Endothelial cell of umbilical vein (primary cell): Measurements from ENCODE around the gene TTC21B.

ENCODE experiments used
- CTCF ChIP-seq, 2 donors: IDR thresholded peaks; 1 replicate in 1 of 2; 2 replicates in 1 of 2; pipeline ENCODE4 v1.5.1; 2011; ENCODE audit warnings: low read length in 2 of 2, mild to moderate bottlenecking in 2 of 2, moderate library complexity in 2 of 2, control low read depth in 1 of 2, inconsistent platforms in 1 of 2, low read depth in 1 of 2; ENCODE audit not compliant: insufficient read depth in 1 of 2; ENCODE audit errors: extremely low read depth in 1 of 2
- EZH2 ChIP-seq: IDR thresholded peaks from 2 replicates; pipeline ENCODE4 v1.6.1; 2012; ENCODE audit warnings: borderline replicate concordance, low read depth, mild to moderate bottlenecking, moderate library complexity, low read length, inconsistent platforms; ENCODE audit not compliant: severe bottlenecking
- FOS ChIP-seq: IDR thresholded peaks from 2 replicates; pipeline ENCODE4 v1.6.1; 2011; ENCODE audit warnings: mild to moderate bottlenecking, low read length, moderate library complexity, borderline replicate concordance; ENCODE audit not compliant: insufficient read depth
- GATA2 ChIP-seq: IDR thresholded peaks from 2 replicates; pipeline ENCODE4 v1.7.0; 2011; ENCODE audit warnings: low read depth, mild to moderate bottlenecking, moderate library complexity, mixed read lengths, low read length; ENCODE audit not compliant: insufficient read length, insufficient read depth
- JUN ChIP-seq: IDR thresholded peaks from 2 replicates; pipeline ENCODE4 v1.6.1; 2011; ENCODE audit warnings: borderline replicate concordance, low read depth; ENCODE audit not compliant: insufficient read length, insufficient read depth
- MAX ChIP-seq: IDR thresholded peaks from 2 replicates; pipeline ENCODE4 v1.6.1; 2011; ENCODE audit not compliant: insufficient read depth, insufficient read length
- MYC ChIP-seq: IDR thresholded peaks from one replicate; pipeline ENCODE4 v1.6.1; 2011; ENCODE audit warnings: mild to moderate bottlenecking, low read depth, low read length
- POLR2A ChIP-seq: IDR thresholded peaks from 2 replicates; pipeline ENCODE4 v1.6.1; 2012; ENCODE audit warnings: low read depth, mild to moderate bottlenecking, control low read depth, low read length
- POLR2AphosphoS5 ChIP-seq: IDR thresholded peaks from 2 replicates; pipeline ENCODE4 v1.6.1; 2012; ENCODE audit warnings: low read depth, mild to moderate bottlenecking, control low read depth, low read length, moderate library complexity; ENCODE audit not compliant: insufficient read depth

- TF ChIP-seq CTCF (IDR thresholded peaks at IDR 0.05; ENCODE audit: extremely low read depth in 1 of 2, insufficient read depth in 1 of 2, low read depth in 1 of 2, low read length in 2 of 2): no peak
- no peak for TF ChIP-seq EZH2
- TF ChIP-seq POLR2A: no peak
- TF ChIP-seq POLR2AphosphoS5: no peak
- TF ChIP-seq MAX: no peak
- TF ChIP-seq JUN: no peak
- no peak for TF ChIP-seq FOS
- no peak for TF ChIP-seq MYC
- TF ChIP-seq GATA2: no peak
Observed at GRCh38 chr2:165843351-165843750, 110.2 kb downstream of the TTC21B start.
